Activated naive CD8-positive, alpha-beta T cell treated with anti-CD3 and anti-CD28 coated beads, Interleukin-2, amount 50 U/mL, for 24 hours (primary cell): ENCODE data around the gene ARSG.
A peak's percentile ranks its signal among the peaks of the same experiment; 100 is the strongest.

Source experiments
- ATAC-seq: fragments of 150-1000 bp; cut with Tn5 transposase; one replicate; pipeline ENCODE4 v1.10.0; 2021
- DNase-seq: peaks from one replicate; pipeline ENCODE4 v3.0.0; 2021
- H3K27ac Mint-ChIP-seq: one replicate; pipeline ENCODE4 v1.8.0; 2021; ENCODE audit warnings: mild to moderate bottlenecking, mixed read lengths
- H3K27me3 Mint-ChIP-seq: one replicate; pipeline ENCODE4 v1.8.0; 2021; ENCODE audit warnings: mixed read lengths
- H3K36me3 Mint-ChIP-seq: one replicate; pipeline ENCODE4 v1.8.0; 2021; ENCODE audit warnings: low read depth, mixed read lengths
- H3K4me1 Mint-ChIP-seq: one replicate; pipeline ENCODE4 v1.8.0; 2021; ENCODE audit warnings: mixed read lengths
- H3K4me3 Mint-ChIP-seq: one replicate; pipeline ENCODE4 v1.8.0; 2021; ENCODE audit warnings: mild to moderate bottlenecking, moderate library complexity, mixed read lengths
- H3K9me3 Mint-ChIP-seq: one replicate; pipeline ENCODE4 v1.8.0; 2021; ENCODE audit warnings: mixed read lengths

ARSG gene

GRCh38 chr17:68460146-68460545, 168.9 kb downstream of the ARSG start:
- Mint-ChIP-seq H3K27me3 (no peaks in the 10 kb centered on the region), H3K27ac (peak overlapping the region; percentile 87), H3K9me3 (no peaks in the 10 kb centered on the region), H3K4me3 (peak overlapping the region; percentile 52), H3K4me1 (peaks cover 66% of the 10 kb centered on the region), H3K36me3 (no peaks in the 10 kb centered on the region)
- DNase-seq (no peak), ATAC-seq (no peak)

GRCh38 chr17:68460715-68461114, 169.4 kb downstream of the ARSG start:
- Mint-ChIP-seq H3K9me3 (no peaks in the 10 kb centered on the region), H3K4me1 (peaks cover 67% of the 10 kb centered on the region), H3K27me3 (no peaks in the 10 kb centered on the region), H3K27ac (peak overlapping the region; percentile 87), H3K36me3 (no peaks in the 10 kb centered on the region), H3K4me3 (peak overlapping the region; percentile 52)
- no peak for DNase-seq
- ATAC-seq: no peak

DNA sequence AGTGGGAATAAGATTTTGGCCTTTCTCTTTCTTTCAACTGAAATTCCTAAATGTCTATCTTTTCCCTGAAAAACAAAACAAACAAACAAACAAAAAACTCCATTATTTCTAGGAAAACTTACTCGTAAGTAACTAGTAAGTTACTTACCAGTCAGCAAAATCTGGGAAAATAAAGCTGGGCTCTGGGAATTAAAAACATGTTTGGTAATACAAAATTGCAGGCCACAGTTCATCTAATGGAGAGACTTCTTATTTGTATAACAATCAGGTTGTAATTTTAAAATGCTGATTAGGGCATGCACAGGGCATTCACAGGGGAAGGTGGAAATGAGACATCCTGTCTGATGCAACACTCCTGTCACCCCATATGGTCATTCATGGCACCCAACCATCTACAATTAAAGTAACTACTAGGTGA, 169.8 kb downstream of the ARSG start:
- H3K4me3 Mint-ChIP-seq: peak overlapping the region; percentile 52

GRCh38 chr17:68461589-68461988, 170.3 kb downstream of the ARSG start:
- Mint-ChIP-seq H3K27me3 (no peaks in the 10 kb centered on the region), H3K4me1 (peaks cover 63% of the 10 kb centered on the region), H3K36me3 (no peaks in the 10 kb centered on the region), H3K9me3 (no peaks in the 10 kb centered on the region), H3K4me3 (peak overlapping the region; percentile 52), H3K27ac (peak overlapping the region; percentile 87)
- ATAC-seq (no peak), DNase-seq (peak; percentile 40)

More for the DNA sequence above, 169.8 kb downstream of the ARSG start:
- Mint-ChIP-seq H3K27me3 (no peaks in the 10 kb centered on the region), H3K36me3 (no peaks in the 10 kb centered on the region), H3K27ac (peak overlapping the region; percentile 87), H3K9me3 (no peaks in the 10 kb centered on the region), H3K4me1 (peaks cover 67% of the 10 kb centered on the region)
- no peak for ATAC-seq
- DNase-seq: no peak

DNA sequence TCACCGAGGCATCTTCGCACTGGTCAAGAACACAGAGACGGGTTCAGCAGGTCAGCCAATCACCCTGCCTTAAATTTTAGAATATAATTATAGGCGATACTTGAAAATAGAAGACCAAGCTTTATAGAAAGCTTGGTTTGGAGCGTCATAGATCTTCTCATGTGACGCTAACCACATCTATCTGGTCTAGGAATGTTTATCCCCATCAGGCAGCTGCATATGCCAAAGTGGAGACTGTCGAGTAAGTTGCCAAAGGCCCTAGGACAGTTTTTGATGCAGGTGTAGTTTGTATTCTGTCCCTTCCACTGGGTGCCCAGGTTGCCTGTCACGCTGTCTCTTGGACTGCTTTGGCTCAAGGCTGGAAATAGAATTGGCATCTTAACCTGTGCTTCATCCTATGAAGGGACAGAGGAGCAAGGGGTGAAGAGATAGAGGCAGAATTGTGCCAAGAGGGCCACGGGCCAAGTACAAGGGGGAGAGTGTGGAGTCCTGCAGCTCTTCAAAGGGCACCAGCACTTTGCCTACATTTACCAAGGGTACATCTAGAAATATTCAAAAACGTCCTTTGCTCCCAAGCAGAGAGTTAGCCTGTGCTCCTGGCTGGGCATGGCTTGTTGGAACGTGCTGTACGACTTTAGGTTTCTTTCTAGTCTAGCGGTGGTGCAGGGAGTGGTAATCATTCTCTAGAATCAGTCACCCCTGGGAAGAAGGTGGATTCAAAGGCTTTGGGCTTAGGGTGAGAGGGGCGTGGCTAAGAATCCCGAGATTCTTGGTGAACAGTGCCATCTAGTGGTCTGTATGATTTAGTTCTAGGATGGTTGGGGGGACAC, 171.3 kb downstream of the ARSG start:
- peak overlapping the region; percentile 3 for H3K27ac Mint-ChIP-seq
- ATAC-seq: peak; percentile 66
- no peaks in the 10 kb centered on the region for H3K36me3 Mint-ChIP-seq
- H3K9me3 Mint-ChIP-seq: no peaks in the 10 kb centered on the region
- H3K4me3 Mint-ChIP-seq: no peak overlapping the region
- DNase-seq: peak; percentile 66
- peaks cover 58% of the 10 kb centered on the region for H3K4me1 Mint-ChIP-seq
- no peaks in the 10 kb centered on the region for H3K27me3 Mint-ChIP-seq

- H3K27me3 Mint-ChIP-seq: no peaks in the 10 kb centered on the region
- H3K36me3 Mint-ChIP-seq: no peaks in the 10 kb centered on the region
- no peak overlapping the region for H3K4me3 Mint-ChIP-seq
- DNase-seq (no peak), ATAC-seq (no peak)
- H3K4me1 Mint-ChIP-seq: peaks cover 52% of the 10 kb centered on the region
- peak overlapping the region; percentile 3 for H3K27ac Mint-ChIP-seq
- H3K9me3 Mint-ChIP-seq: no peaks in the 10 kb centered on the region
These were observed 172.1 kb downstream of the ARSG start for GRCh38 chr17:68463211-68464019.

DNA sequence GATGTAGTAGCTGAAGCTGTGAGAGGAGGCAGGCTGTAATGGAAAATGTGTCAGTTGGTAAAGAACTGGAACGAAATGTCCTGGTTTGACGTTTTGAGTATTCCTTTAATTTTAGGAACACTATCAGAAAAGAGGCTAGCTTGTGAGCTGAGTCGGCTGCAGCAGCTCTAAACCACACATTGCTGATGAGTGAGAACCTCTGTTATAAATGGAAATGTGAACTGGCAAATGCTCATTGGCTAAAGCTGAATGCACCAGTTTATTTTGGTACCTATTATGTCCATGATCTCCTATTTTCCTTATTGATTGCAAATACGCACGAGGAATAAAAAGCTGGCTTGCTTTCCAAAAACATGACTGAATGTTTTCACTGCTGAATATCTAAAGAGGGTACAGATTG, 177.0 kb downstream of the ARSG start:
- Mint-ChIP-seq H3K27ac (no peak overlapping the region), H3K9me3 (no peaks in the 10 kb centered on the region), H3K36me3 (no peaks in the 10 kb centered on the region), H3K27me3 (no peaks in the 10 kb centered on the region), H3K4me1 (peaks cover 9% of the 10 kb centered on the region), H3K4me3 (no peak overlapping the region)
- DNase-seq (no peak), ATAC-seq (no peak)

DNA sequence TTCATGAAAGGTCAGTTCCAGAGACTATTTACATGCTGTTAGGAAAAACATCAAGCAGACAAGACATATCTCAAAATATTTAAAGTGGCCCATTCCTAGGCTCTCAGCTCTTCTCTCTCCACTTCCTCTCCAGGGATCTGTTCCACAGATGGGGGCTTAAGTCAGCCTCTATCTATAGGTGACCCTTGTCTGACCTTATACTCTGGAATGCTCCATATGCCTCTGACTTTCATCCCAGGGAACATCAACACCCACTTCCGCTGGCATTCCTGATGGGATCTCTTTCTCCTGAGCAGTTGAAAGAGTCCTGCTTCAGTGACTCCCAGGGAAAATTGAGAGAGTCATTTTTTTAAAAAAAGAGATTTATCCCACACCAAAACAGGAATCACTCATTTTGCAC, 177.5 kb downstream of the ARSG start:
- no peak overlapping the region for H3K4me3 Mint-ChIP-seq
- ATAC-seq (no peak), DNase-seq (no peak)
- H3K27ac Mint-ChIP-seq: no peak overlapping the region
- H3K9me3 Mint-ChIP-seq: no peaks in the 10 kb centered on the region
- peaks cover 6% of the 10 kb centered on the region for H3K4me1 Mint-ChIP-seq
- H3K27me3 Mint-ChIP-seq: no peaks in the 10 kb centered on the region
- no peaks in the 10 kb centered on the region for H3K36me3 Mint-ChIP-seq
